Measurements from ENCODE around the gene EEF1AKMT3. TPM values are rescaled to one million over a fixed set of nuclear protein-coding genes. Genes with fewer than 3 reads are reported as not detected.

The EEF1AKMT3 gene
- total and polyA plus RNA-seq, 9 of the 15 experiments (the other 6 are each of a cell fraction or from before 2014, with no cell fraction given), result 4.1 to 17.2 (median 7.9) TPM

GRCh38 chr12:57772429-57773322, at the start of gene EEF1AKMT3 (continued):
- no peak for TF ChIP-seq CEBPZ (IDR thresholded peaks at IDR 0.05; ENCODE audit: borderline replicate concordance, low read depth, low read length)
- 0 out of 2 replicates have a peak, but pooled peaks have one; percentile 36 for TF ChIP-seq ZBTB40 (IDR thresholded peaks at IDR 0.05)
- no peak for TF ChIP-seq ZBTB40 (CRISPR knock-in tag; IDR thresholded peaks at IDR 0.05)
- TF ChIP-seq FOSL1 (tag; conservative IDR thresholded peaks at IDR 0.05), result no peak
- TF ChIP-seq SETDB1 (IDR thresholded peaks at IDR 0.05; ENCODE audit: low read length), result no peak

All from K562 (cell line).